OCI-LY7 (cell line): ENCODE measurements around the gene HOXA3.

ENCODE experiments used
- CTCF ChIP-seq: fragments of 200-600 bp; sonication (generic); conservative IDR thresholded peaks from 2 replicates; pipeline ENCODE4 v1.5.1; 2014; ENCODE audit warnings: mild to moderate bottlenecking, antibody characterized with exemption, low read length, moderate library complexity, mixed read lengths
- EZH2phosphoT487 ChIP-seq: fragments of 200-600 bp; sonication (generic); IDR thresholded peaks from 2 replicates; pipeline ENCODE4 v1.6.1; 2018; ENCODE audit warnings: low read depth, borderline replicate concordance, mild to moderate bottlenecking, mixed run types, antibody characterized with exemption, low read length, moderate library complexity, mixed read lengths

- no peak for TF ChIP-seq CTCF
- TF ChIP-seq EZH2phosphoT487, result no peak
These were observed 28.3 kb upstream of the HOXA3 start for GRCh38 chr7:27180431-27181420.
